ENCODE measurements around the gene SLCO2A1. TPM values are rescaled to one million over a fixed set of nuclear protein-coding genes. Genes with fewer than 3 reads are reported as not detected.

The SLCO2A1 gene
- total RNA-seq, 4 donors from 2014 or later, result 6.1 to 54.2 (median 33.1) TPM

DNA sequence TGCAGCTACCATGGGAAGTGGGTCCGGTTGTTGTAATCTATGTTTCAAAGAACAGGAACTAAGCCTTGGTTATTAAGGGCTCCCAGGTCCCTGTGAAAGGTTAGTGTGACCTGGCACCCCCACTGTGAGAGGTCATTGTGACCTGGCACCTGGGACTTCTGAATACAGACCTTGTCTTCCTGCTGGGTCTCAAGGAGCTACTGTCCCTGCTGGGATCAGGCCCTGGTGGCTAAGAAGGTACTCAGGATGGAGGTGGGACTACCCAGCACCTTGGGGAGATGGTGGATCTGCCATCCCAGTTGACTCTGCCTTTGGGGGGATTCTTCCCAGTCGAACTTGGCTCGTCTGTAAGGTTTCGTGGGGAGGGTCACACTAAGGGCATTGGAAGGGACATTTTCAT lies 10.3 kb upstream of the SLCO2A1 start:
- TF ChIP-seq, protein P1, sequence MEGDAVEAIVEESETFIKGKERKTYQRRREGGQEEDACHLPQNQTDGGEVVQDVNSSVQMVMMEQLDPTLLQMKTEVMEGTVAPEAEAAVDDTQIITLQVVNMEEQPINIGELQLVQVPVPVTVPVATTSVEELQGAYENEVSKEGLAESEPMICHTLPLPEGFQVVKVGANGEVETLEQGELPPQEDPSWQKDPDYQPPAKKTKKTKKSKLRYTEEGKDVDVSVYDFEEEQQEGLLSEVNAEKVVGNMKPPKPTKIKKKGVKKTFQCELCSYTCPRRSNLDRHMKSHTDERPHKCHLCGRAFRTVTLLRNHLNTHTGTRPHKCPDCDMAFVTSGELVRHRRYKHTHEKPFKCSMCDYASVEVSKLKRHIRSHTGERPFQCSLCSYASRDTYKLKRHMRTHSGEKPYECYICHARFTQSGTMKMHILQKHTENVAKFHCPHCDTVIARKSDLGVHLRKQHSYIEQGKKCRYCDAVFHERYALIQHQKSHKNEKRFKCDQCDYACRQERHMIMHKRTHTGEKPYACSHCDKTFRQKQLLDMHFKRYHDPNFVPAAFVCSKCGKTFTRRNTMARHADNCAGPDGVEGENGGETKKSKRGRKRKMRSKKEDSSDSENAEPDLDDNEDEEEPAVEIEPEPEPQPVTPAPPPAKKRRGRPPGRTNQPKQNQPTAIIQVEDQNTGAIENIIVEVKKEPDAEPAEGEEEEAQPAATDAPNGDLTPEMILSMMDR (IDR thresholded peaks at IDR 0.05), result no peak
- DNase-seq (ENCODE audit: low spot score), result no peak
- no peak for ATAC-seq (ENCODE audit: low FRiP score)

DNA sequence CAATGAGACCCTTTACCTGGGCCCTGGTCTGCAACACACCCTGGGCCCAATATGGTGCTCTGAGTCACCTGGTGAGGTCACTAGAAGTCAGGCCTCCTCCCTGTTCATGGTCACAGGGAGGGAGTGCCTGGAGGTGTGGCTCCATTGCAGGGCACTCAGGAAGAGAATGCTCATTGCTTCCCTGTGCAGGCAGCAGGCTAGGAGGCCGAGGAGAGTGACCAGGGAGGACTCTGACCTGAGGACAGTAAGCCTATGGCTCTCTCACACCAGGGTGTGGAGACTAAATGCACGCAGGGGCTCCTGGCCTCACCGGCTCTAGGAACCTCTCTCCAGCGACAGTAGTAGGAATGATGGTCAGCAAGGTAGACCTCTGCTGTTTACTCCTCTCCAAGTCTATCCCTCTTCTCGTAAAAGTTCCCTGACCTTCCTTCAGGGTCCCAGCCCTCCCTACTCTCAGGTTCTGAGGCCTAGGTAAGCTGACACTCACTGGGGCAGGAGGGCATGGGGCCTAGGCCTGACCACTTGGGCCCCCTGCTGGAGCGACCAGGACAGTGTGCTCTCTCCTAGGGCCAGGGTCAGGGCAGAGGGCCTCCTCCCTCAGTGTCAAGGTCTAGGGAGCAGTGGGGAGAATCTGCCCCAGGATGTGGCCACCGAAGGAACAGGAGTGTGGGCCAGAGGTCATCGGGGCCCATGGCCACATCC lies 9.6 kb upstream of the SLCO2A1 start:
- ATAC-seq (ENCODE audit: low FRiP score) (no peak), DNase-seq (ENCODE audit: low spot score) (no peak)
- TF ChIP-seq, protein P1 (IDR thresholded peaks at IDR 0.05), result no peak

DNA sequence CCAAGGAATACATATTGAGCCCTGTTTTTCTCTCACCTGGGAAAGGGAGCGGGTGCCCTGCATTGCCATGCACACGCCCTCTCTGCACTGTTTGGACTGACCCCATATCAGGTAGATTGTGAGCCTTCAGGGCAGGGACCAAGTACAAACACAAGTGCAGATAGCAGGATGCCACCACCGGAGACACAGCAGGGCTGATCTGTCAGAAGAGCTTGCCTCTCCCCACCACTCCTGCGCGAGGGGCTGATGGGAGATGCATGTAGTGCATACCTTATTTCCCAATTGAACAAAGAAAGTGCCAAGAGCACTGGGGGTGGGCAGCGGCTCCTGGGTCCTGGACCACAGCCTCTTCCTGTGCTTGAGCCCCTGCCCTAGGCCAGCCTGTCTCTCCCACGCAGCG lies 9.0 kb upstream of the SLCO2A1 start:
- DNase-seq (ENCODE audit: low spot score) (no peak), ATAC-seq (ENCODE audit: low FRiP score) (no peak)
- TF ChIP-seq, protein P1 (IDR thresholded peaks at IDR 0.05), result no peak

DNA sequence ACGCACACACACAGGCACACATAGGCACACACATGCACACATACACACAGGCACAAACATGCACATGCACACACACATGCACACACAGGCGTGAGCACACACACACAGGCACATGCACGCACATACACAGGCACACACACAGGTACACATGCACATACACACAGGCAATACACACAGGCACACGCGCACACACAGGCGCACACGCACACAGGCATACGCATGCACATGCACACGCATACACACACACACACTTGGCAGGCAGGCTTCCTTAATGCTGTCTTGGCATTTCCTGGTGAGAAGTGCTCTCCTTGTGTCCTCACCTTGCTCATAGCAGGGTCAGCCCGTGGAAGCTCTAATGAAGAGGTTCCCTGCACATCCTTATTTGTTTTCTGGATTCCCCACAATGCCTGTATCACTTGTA lies 8.4 kb upstream of the SLCO2A1 start:
- DNase-seq (ENCODE audit: low spot score) (no peak), ATAC-seq (ENCODE audit: low FRiP score) (no peak)
- TF ChIP-seq, protein P1 (IDR thresholded peaks at IDR 0.05), result no peak

DNA sequence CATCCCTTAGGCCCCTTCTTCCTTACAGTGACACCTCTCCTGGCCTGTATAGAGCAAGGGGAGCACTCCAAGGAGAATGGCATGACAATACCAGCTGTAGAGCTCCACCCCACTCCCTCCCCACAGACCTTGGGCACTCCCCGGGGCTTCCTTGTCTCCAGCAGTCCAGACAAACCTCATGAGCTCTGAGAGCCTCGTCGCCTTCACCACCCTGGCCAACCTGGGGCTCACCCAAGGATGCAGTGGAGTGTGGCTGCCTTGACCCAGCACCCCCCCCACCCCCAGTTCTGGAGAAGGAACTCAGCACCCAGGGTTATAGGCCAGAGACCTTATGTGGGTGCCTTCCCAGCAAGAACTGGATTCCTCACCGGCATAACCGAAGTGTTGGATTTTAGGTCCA lies 7.4 kb upstream of the SLCO2A1 start:
- no peak for DNase-seq (ENCODE audit: low spot score)
- ATAC-seq (ENCODE audit: low FRiP score), result no peak
- TF ChIP-seq, protein P1 (IDR thresholded peaks at IDR 0.05), result no peak

DNA sequence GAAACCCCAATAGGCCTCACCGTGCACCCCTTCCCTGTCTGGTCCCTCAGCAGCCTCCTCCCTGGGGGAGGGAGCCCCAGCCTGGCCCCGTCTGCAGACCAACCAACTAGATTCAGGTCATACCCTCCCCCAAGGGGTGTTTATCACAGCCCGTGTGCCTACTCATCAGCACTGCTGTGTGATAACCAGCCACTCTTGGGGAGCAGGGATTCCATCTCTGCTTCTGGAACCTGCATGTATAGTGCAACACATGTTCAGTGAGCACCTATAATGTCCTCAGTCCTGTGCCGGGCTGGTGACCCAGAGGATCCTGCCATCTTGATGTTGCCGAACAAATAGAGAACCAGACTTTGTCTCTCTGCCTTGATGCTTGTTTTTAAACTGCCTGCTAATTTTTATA lies 6.6 kb upstream of the SLCO2A1 start:
- no peak for DNase-seq (ENCODE audit: low spot score)
- TF ChIP-seq, protein P1 (IDR thresholded peaks at IDR 0.05), result no peak
- no peak for ATAC-seq (ENCODE audit: low FRiP score)

DNA sequence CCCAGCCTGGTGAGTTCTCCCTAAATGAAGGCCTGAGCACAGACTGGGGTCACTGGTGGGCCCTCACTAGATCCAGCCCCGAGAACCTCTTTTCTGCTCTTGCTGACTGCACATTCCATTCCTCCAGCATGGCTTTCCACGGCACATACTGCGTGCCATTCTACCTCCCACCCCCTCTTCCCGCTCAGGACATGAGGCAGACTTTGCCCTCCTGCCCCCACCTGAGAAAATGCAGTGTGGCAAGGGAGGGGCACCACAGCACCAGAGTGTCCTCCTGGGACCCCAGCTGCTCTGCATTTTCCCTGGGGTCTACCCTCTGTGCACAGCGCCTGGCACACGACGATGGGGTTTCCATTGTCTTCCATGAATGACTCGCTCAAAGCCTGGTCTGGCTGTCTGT lies 6.1 kb upstream of the SLCO2A1 start:
- no peak for ATAC-seq (ENCODE audit: low FRiP score)
- TF ChIP-seq, protein P1 (IDR thresholded peaks at IDR 0.05), result no peak
- no peak for DNase-seq (ENCODE audit: low spot score)

Data from omental fat pad (tissue), 4 donors.